DOHH2 (cell line): ENCODE data around the gene SERPINH1.

Experiments
- CTCF ChIP-seq: fragments of 200-600 bp; sonication (generic); IDR thresholded peaks from one replicate; pipeline ENCODE4 v1.5.1; 2014; ENCODE audit warnings: antibody characterized with exemption, mild to moderate bottlenecking, low read depth, low read length; ENCODE audit not compliant: poor library complexity, severe bottlenecking
- EZH2phosphoT487 ChIP-seq: fragments of 200-600 bp; sonication (generic); IDR thresholded peaks from 2 replicates; pipeline ENCODE4 v1.6.1; 2017; ENCODE audit warnings: borderline replicate concordance, mild to moderate bottlenecking, antibody characterized with exemption, low read length, moderate library complexity, mixed read lengths

DNA sequence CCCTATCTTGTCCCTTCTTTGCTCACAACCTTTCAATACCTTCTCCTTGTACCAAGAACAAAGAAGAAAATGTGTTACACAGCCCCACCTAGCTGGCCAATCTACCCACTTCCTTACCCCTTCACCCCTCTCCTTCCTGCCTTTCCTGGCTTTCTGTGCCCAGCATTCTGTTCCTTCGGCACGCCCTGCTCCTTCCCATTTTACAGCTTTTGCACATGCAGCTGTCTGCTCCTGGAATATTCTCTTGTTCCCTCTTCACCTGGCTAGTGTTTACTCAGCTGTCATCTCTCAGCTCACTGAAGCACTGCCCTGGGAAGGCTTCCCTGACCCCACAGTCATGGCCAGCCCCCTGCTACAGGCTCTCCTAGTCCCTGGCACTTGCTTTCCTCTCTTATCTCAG is 30.7 kb downstream of the SERPINH1 start:
- no peak for TF ChIP-seq CTCF
- TF ChIP-seq EZH2phosphoT487: no peak
